T47D (cell line): Measurements from ENCODE around the gene ADAMTSL1.

Source experiments
- DNase-seq, 2 experiments: peaks; one replicate each; pipeline versions ENCODE4 v3.0.0 to v3.0.0-alpha.2; 2011 to 2012; ENCODE audit warnings: low read depth in 1 of 2, low spot score in 1 of 2
- JUND ChIP-seq: IDR thresholded peaks from 2 replicates; pipeline ENCODE4 v1.6.1; 2012; ENCODE audit warnings: low read depth
- in situ Hi-C: cut with HindIII; loops from 2 replicates; pipeline ENCODE4 v1.10.0; 2016; ENCODE audit warnings: low sequenced_read_pairs, low pct_unique_long_range_greater_than_20kb

ADAMTSL1 gene

GRCh38 chr9:18447131-18447530 lies 26.8 kb upstream of the ADAMTSL1 start:
- in situ Hi-C loops = no loop called here
- no peak for DNase-seq

GRCh38 chr9:18447541-18447940 lies 26.4 kb upstream of the ADAMTSL1 start:
- no peak for DNase-seq
- in situ Hi-C loops = no loop called here
- TF ChIP-seq JUND = no peak

More at GRCh38 chr9:18447131-18447530, 26.8 kb upstream of the ADAMTSL1 start:
- TF ChIP-seq JUND = no peak

GRCh38 chr9:18448101-18448500 lies 25.9 kb upstream of the ADAMTSL1 start:
- DNase-seq = no peak
- TF ChIP-seq JUND = no peak
- in situ Hi-C loops = no loop called here

GRCh38 chr9:18451406-18451805 lies 22.5 kb upstream of the ADAMTSL1 start:
- in situ Hi-C loops = no loop called here
- DNase-seq = no peak

GRCh38 chr9:18452276-18452675 lies 21.7 kb upstream of the ADAMTSL1 start:
- no peak for TF ChIP-seq JUND
- DNase-seq = no peak
- in situ Hi-C loops = no loop called here

More at GRCh38 chr9:18451406-18451805, 22.5 kb upstream of the ADAMTSL1 start:
- no peak for TF ChIP-seq JUND

GRCh38 chr9:18456624-18457237 lies 17.2 kb upstream of the ADAMTSL1 start:
- in situ Hi-C loops = no loop called here
- no peak for DNase-seq
- TF ChIP-seq JUND = no peak

GRCh38 chr9:18457510-18457909 lies 16.4 kb upstream of the ADAMTSL1 start:
- no peak for TF ChIP-seq JUND
- DNase-seq = no peak
- in situ Hi-C loops = no loop called here

GRCh38 chr9:18459962-18460584 lies 13.9 kb upstream of the ADAMTSL1 start:
- in situ Hi-C loops = no loop called here
- no peak for TF ChIP-seq JUND
- DNase-seq = no peak

- DNase-seq = no peak
- TF ChIP-seq JUND = no peak
- in situ Hi-C loops = no loop called here
These were observed 12.5 kb upstream of the ADAMTSL1 start for GRCh38 chr9:18461496-18461895.

- TF ChIP-seq JUND = no peak
- in situ Hi-C loops = no loop called here
- no peak for DNase-seq
These were observed 10.0 kb upstream of the ADAMTSL1 start for GRCh38 chr9:18463991-18464390.

GRCh38 chr9:18466101-18466500 lies 7.9 kb upstream of the ADAMTSL1 start:
- TF ChIP-seq JUND = no peak
- in situ Hi-C loops = no loop called here
- no peak for DNase-seq

GRCh38 chr9:18467696-18468095 lies 6.3 kb upstream of the ADAMTSL1 start:
- no peak for DNase-seq
- TF ChIP-seq JUND = no peak
- in situ Hi-C loops = no loop called here

GRCh38 chr9:18472435-18472834 lies 1.5 kb upstream of the ADAMTSL1 start:
- in situ Hi-C loops = no loop called here
- no peak for DNase-seq
- TF ChIP-seq JUND = no peak

GRCh38 chr9:18472841-18473251 lies 1.1 kb upstream of the ADAMTSL1 start:
- no peak for TF ChIP-seq JUND
- in situ Hi-C loops = no loop called here
- no peak for DNase-seq
